Endothelial cell of umbilical vein (primary cell): Measurements from ENCODE around the gene PLXDC2.

Experiments
- EZH2 ChIP-seq: IDR thresholded peaks from 2 replicates; pipeline ENCODE4 v1.6.1; 2012; ENCODE audit warnings: borderline replicate concordance, low read depth, mild to moderate bottlenecking, moderate library complexity, low read length, inconsistent platforms; ENCODE audit not compliant: severe bottlenecking
- FOS ChIP-seq: IDR thresholded peaks from 2 replicates; pipeline ENCODE4 v1.6.1; 2011; ENCODE audit warnings: mild to moderate bottlenecking, low read length, moderate library complexity, borderline replicate concordance; ENCODE audit not compliant: insufficient read depth
- JUN ChIP-seq: IDR thresholded peaks from 2 replicates; pipeline ENCODE4 v1.6.1; 2011; ENCODE audit warnings: borderline replicate concordance, low read depth; ENCODE audit not compliant: insufficient read length, insufficient read depth
- MYC ChIP-seq: IDR thresholded peaks from one replicate; pipeline ENCODE4 v1.6.1; 2011; ENCODE audit warnings: mild to moderate bottlenecking, low read depth, low read length
- POLR2A ChIP-seq: IDR thresholded peaks from 2 replicates; pipeline ENCODE4 v1.6.1; 2012; ENCODE audit warnings: low read depth, mild to moderate bottlenecking, control low read depth, low read length
- POLR2AphosphoS5 ChIP-seq: IDR thresholded peaks from 2 replicates; pipeline ENCODE4 v1.6.1; 2012; ENCODE audit warnings: low read depth, mild to moderate bottlenecking, control low read depth, low read length, moderate library complexity; ENCODE audit not compliant: insufficient read depth
- TF ChIP-seq, protein P1 (sequence below), 2 donors: IDR thresholded peaks; 1 replicate in 1 of 2; 2 replicates in 1 of 2; pipeline ENCODE4 v1.5.1; 2011; ENCODE audit warnings: low read length in 2 of 2, mild to moderate bottlenecking in 2 of 2, moderate library complexity in 2 of 2, control low read depth in 1 of 2, inconsistent platforms in 1 of 2, low read depth in 1 of 2; ENCODE audit not compliant: insufficient read depth in 1 of 2; ENCODE audit errors: extremely low read depth in 1 of 2

DNA sequence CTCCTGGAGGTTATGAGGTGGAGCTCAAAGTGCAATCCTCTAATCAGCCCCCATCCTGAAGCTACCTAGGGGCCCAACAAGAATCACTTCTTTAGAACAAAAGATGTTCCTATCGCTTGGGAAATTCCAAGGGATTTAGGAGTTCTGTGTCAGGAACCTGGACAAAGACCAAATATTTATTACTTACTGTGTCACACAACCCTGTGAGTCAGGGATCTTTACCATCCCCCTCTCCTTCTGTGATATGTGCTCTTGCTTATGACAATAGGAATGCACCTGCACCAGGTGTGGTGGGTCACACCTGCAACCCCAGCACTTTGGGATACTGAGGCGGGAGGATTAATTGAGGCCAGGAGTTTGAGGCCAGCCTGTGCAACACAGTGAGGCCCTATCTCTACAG is 485.8 kb downstream of the PLXDC2 start:
- TF ChIP-seq EZH2, result no peak
- TF ChIP-seq POLR2A, result no peak
- TF ChIP-seq, protein P1, sequence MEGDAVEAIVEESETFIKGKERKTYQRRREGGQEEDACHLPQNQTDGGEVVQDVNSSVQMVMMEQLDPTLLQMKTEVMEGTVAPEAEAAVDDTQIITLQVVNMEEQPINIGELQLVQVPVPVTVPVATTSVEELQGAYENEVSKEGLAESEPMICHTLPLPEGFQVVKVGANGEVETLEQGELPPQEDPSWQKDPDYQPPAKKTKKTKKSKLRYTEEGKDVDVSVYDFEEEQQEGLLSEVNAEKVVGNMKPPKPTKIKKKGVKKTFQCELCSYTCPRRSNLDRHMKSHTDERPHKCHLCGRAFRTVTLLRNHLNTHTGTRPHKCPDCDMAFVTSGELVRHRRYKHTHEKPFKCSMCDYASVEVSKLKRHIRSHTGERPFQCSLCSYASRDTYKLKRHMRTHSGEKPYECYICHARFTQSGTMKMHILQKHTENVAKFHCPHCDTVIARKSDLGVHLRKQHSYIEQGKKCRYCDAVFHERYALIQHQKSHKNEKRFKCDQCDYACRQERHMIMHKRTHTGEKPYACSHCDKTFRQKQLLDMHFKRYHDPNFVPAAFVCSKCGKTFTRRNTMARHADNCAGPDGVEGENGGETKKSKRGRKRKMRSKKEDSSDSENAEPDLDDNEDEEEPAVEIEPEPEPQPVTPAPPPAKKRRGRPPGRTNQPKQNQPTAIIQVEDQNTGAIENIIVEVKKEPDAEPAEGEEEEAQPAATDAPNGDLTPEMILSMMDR (IDR thresholded peaks at IDR 0.05; ENCODE audit: extremely low read depth in 1 of 2, insufficient read depth in 1 of 2, low read depth in 1 of 2, low read length in 2 of 2), result no peak
- no peak for TF ChIP-seq MYC
- no peak for TF ChIP-seq POLR2AphosphoS5
- TF ChIP-seq JUN, result no peak
- TF ChIP-seq FOS, result no peak
